OCI-LY7 (cell line): ENCODE measurements around the gene VMO1. TPM values are rescaled to one million over a fixed set of nuclear protein-coding genes. Genes with fewer than 3 reads are reported as not detected.

ENCODE experiments used
- BruUV-seq: library from RNA; stranded (reverse); fragments of 400-500 nt; replicated peaks from 2 replicates; lab custom pipeline; 2021; lab: Mats Ljungman, UMichigan
- CTCF ChIA-PET: fragments of 300-600 bp; sonication (Branson Sonifier 250); formaldehyde crosslinking; loops from one replicate; lab custom pipeline; 2022; ENCODE audit warnings: antibody characterized with exemption; ENCODE audit not compliant: unreplicated experiment; lab: Charles Lee
- POLR2A ChIA-PET: fragments of 300-600 bp; sonication (Branson Sonifier 250); formaldehyde crosslinking; loops from one replicate; lab custom pipeline; 2022; ENCODE audit warnings: antibody characterized with exemption; lab: Charles Lee
- DNase-seq: peaks from one replicate; pipeline ENCODE4 v3.0.0-alpha.2; 2015; ENCODE audit warnings: low spot score
- H2AFZ ChIP-seq: fragments of 200-600 bp; sonication (generic), shearing (Covaris generic); 2 replicates; pipeline ENCODE4 v1.6.1; 2014; ENCODE audit warnings: mild to moderate bottlenecking, antibody characterized with exemption, low read length, moderate library complexity
- H3K27ac ChIP-seq: fragments of 200-600 bp; sonication (generic); 2 replicates; pipeline ENCODE4 v1.5.1; 2014; ENCODE audit warnings: mixed run types, low read depth, mild to moderate bottlenecking, moderate library complexity, low read length, inconsistent platforms; ENCODE audit not compliant: poor library complexity, severe bottlenecking
- H3K36me3 ChIP-seq: fragments of 200-600 bp; sonication (generic); 2 replicates; pipeline ENCODE4 v1.6.1; 2014; ENCODE audit warnings: mild to moderate bottlenecking, antibody characterized with exemption, low read length, moderate library complexity, mixed read lengths; ENCODE audit not compliant: insufficient read depth
- H3K4me1 ChIP-seq: fragments of 200-600 bp; sonication (generic); 2 replicates; pipeline ENCODE4 v1.5.1; 2014; ENCODE audit warnings: mild to moderate bottlenecking, low read length; ENCODE audit not compliant: insufficient read depth, poor library complexity, severe bottlenecking
- H3K4me2 ChIP-seq: fragments of 200-600 bp; sonication (generic); 2 replicates; pipeline ENCODE4 v1.6.1; 2014; ENCODE audit warnings: mild to moderate bottlenecking, low read length
- H3K4me3 ChIP-seq: fragments of 200-600 bp; sonication (generic); 2 replicates; pipeline ENCODE4 v1.5.1; 2014; ENCODE audit warnings: mild to moderate bottlenecking, low read depth, low read length; ENCODE audit not compliant: poor library complexity, severe bottlenecking
- H3K79me2 ChIP-seq: fragments of 200-600 bp; sonication (generic); 2 replicates; pipeline ENCODE4 v1.6.1; 2016; ENCODE audit warnings: low read depth, mild to moderate bottlenecking, low read length, moderate library complexity, mixed read lengths; ENCODE audit not compliant: insufficient read depth
- H3K9me2 ChIP-seq: fragments of 200-600 bp; sonication (generic); 2 replicates; pipeline ENCODE4 v1.6.1; 2016; ENCODE audit warnings: mild to moderate bottlenecking, low read length, mixed read lengths; ENCODE audit not compliant: insufficient read depth
- H3K9me3 ChIP-seq: fragments of 200-600 bp; sonication (generic); 2 replicates; pipeline ENCODE4 v1.6.1; 2014; ENCODE audit warnings: mild to moderate bottlenecking, mixed run types, low read length, mixed read lengths
- H4K20me1 ChIP-seq: fragments of 200-600 bp; sonication (generic); 2 replicates; pipeline ENCODE4 v1.6.1; 2014; ENCODE audit warnings: mild to moderate bottlenecking, antibody characterized with exemption, low read length, moderate library complexity, mixed read lengths; ENCODE audit not compliant: insufficient read depth
- EZH2phosphoT487 ChIP-seq: fragments of 200-600 bp; sonication (generic); IDR thresholded peaks from 2 replicates; pipeline ENCODE4 v1.6.1; 2018; ENCODE audit warnings: low read depth, borderline replicate concordance, mild to moderate bottlenecking, mixed run types, antibody characterized with exemption, low read length, moderate library complexity, mixed read lengths
- intact Hi-C: fragments of 100-400 bp; cut with micrococcal nuclease; formaldehyde crosslinking; loops from one replicate; pipeline ENCODE4 v1.10.0; 2022; ENCODE audit not compliant: unreplicated experiment
- total RNA-seq, 2 experiments: library from RNA; depleted of rRNA in 1 of 2; stranded (reverse); fragments of >200 nt in 1 of 2; shearing (Covaris generic) in 1 of 2; gene quantifications; 2 replicates each; pipeline ENCODE4 v1.2.3, GENCODE V29; 2014 to 2022
- TF ChIP-seq, protein P1 (sequence below): fragments of 200-600 bp; sonication (generic); conservative IDR thresholded peaks from 2 replicates; pipeline ENCODE4 v1.5.1; 2014; ENCODE audit warnings: mild to moderate bottlenecking, antibody characterized with exemption, low read length, moderate library complexity, mixed read lengths

The VMO1 gene
- total RNA-seq, 2 experiments from 2014 or later, result not detected

- Histone ChIP-seq H3K36me3 (no peaks in the 10 kb centered on the region), H3K79me2 (no peaks in the 10 kb centered on the region), H3K9me2 (no peaks in the 10 kb centered on the region), H3K4me3 (peak overlapping the region; percentile 86), H3K4me1 (peaks cover 12% of the 10 kb centered on the region), H2AFZ (no peak overlapping the region), H3K9me3 (no peaks in the 10 kb centered on the region), H4K20me1 (no peaks in the 10 kb centered on the region), H3K4me2 (peak overlapping the region; percentile 80), H3K27ac (no peak overlapping the region)
- intact Hi-C loops, result loop anchor here (1.0 to 2.0 kb wide), 2 partner anchors 11 to 25 kb away; partner anchors contain the start of genes MINK1 and PSMB6
- TF ChIP-seq, protein P1, sequence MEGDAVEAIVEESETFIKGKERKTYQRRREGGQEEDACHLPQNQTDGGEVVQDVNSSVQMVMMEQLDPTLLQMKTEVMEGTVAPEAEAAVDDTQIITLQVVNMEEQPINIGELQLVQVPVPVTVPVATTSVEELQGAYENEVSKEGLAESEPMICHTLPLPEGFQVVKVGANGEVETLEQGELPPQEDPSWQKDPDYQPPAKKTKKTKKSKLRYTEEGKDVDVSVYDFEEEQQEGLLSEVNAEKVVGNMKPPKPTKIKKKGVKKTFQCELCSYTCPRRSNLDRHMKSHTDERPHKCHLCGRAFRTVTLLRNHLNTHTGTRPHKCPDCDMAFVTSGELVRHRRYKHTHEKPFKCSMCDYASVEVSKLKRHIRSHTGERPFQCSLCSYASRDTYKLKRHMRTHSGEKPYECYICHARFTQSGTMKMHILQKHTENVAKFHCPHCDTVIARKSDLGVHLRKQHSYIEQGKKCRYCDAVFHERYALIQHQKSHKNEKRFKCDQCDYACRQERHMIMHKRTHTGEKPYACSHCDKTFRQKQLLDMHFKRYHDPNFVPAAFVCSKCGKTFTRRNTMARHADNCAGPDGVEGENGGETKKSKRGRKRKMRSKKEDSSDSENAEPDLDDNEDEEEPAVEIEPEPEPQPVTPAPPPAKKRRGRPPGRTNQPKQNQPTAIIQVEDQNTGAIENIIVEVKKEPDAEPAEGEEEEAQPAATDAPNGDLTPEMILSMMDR, result no peak
- TF ChIP-seq EZH2phosphoT487, result no peak
- BruUV-seq, result no TSS peak
- ChIA-PET POLR2A (no interaction called here), CTCF (interaction anchor here (0.6 kb wide), 2 partner anchors 50 to 246 kb away, joined by 4 read pairs; no protein-coding TSS in a partner anchor)
- DNase-seq, result no peak
Observed at GRCh38 chr17:4807605-4808377, 21.6 kb upstream of the VMO1 start.

DNA sequence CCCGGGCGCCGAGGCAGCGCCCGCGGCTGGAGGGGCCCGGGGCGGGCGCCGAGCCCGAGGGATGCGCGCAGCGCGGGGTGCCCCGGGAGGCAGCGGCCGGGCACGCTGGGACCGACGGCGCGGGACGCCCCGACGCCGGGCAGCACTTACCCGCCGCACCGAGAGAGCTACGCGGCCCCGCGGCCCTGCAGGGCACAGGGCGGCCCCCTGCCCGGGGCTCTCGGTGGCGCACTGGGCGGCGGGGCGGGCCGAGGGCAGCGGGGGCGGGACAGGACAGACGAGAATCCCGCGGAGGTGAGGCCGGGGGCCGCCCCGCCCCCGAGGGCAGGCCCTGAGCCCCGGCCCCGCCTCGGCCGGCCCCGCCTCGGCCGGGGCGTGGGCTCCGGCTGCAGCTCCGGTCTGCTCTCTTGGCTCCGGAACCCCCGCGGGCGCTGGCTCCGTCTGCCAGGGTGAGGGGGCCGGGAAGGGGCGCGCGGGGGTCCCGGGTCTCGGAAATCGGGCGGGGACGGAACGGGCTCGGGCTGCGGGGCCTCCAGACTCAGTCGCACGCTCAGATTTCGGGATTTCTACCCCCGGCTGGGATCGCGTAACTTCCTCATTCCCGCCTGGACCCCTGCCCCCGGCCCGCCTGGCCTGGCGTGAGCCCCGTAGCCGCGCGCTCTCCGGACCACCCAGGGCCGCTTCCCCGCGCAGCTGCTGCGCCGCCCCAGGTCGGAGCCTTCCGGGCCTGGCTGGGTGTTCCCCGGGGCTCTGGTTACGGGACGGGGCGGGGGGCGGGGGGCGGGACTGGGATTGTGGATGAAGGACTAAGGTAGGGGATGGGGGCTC lies 20.8 kb upstream of the VMO1 start, which contains the start of gene PLD2:
PLD2 (plus strand) TSS at position 376 of the 828 bp plus-strand sequence. CDS start 621 bp downstream, outside the sequence.
- Histone ChIP-seq H3K79me2 (no peaks in the 10 kb centered on the region), H3K36me3 (no peaks in the 10 kb centered on the region), H3K27ac (no peak within 1 kb of the TSS), H4K20me1 (no peaks in the 10 kb centered on the region), H3K9me3 (no peaks in the 10 kb centered on the region), H3K4me1 (peaks cover 12% of the 10 kb centered on the region), H2AFZ (peak within 1 kb of the TSS; percentile 90), H3K4me2 (peak within 1 kb of the TSS; percentile 93), H3K4me3 (peak within 1 kb of the TSS; percentile 86), H3K9me2 (no peaks in the 10 kb centered on the region)
- BruUV-seq, result no TSS peak
- ChIA-PET CTCF (no interaction called here), POLR2A (interaction anchor here (0.6 to 1.0 kb wide), 2 partner anchors 17 to 381 kb away, joined by 3 read pairs; no protein-coding TSS in a partner anchor)
- no peak for TF ChIP-seq EZH2phosphoT487
- TF ChIP-seq, protein P1, result no peak
- DNase-seq, result peak; percentile 91
- intact Hi-C loops, result loop anchor here (1.0 to 2.0 kb wide), 2 partner anchors 11 to 26 kb away; partner anchors contain the start of genes MINK1 and PSMB6
